GM19463 (cell line): ENCODE data around the gene ASB9.
A peak's percentile ranks its signal among the peaks of the same experiment; 100 is the strongest.
"Not testable (repeated sequence)": the region's sequence is repeated elsewhere in the genome, so short reads cannot be mapped to it uniquely, and the experiment has no call there.

Source experiments
- ATAC-seq: cut with Tn5 transposase; IDR thresholded peaks from one replicate; pipeline ENCODE4 v1.9.1; 2021; ENCODE audit warnings: mild to moderate bottlenecking, moderate library complexity; ENCODE audit not compliant: unreplicated experiment

The ASB9 gene

DNA sequence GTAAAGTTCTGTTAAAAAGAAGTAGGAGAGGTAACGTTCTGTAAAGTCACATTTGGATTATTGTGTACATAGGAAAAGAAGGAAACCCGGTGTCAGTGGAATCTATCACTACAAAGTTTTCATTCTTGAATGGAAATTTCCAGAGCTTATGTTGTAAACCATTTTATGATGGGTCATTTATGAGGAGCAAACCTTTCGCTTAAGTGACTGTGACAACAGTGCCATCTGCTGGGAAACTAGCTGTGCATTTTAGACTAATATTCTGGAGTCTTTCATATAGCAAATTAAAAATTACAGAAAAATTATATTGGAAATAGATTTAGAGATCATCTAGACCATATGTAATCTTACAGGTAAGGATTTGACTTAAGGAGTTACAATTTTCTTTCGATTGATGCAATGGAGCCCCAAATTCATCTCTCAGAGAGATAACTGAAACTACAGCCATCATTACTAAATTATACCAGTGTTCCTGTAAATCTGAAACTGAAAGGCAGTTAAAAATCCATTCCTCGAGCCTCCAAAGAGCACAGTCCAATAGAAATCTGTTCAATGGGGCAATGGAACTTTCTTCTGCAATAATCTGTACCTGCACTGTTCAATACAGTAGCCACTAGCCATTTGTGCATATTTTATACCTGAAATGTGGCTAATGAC is 26.9 kb downstream of the ASB9 start:
- peak; percentile 57 for ATAC-seq

- ATAC-seq = no peak
Observed at GRCh38 chrX:15241301-15241700, 28.6 kb downstream of the ASB9 start.

DNA sequence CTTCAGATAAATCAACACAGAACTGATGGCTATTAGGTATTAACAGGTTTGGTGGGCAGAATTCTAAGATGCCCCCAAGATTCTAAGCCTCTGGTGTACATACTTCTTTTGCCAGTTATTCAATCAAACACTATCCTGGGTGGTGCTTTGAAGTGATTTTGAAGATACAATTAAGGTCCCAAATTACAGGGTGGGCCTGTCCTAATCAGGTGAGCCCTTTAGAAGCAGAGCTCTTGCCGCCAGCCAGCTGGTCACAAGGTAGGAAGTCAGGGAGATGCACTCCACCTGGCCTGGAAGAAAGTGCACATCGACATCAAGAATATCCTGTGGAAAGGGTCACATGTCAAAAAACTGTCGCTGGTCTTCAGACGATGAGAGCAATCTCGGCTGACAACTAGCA is 29.5 kb downstream of the ASB9 start:
- no peak for ATAC-seq

DNA sequence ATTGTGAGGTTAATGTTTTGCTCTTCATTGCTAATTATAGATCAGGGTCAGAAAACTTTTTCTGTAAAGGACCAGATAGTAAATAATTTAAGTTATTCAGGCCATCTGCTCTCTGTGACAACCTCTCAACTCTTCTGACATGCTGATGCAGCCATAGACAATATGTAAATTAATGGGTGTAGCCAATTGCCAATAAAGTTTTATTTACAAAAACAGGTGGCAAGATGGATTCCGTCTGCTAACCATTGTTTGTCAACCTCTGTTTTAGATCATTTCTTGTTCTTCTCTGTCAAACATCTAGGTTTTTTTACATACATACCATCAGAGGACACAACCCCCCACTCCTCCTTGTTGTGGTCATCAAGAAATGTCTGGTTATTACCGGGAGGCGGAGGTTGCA is 33.7 kb downstream of the ASB9 start:
- no peak for ATAC-seq

GRCh38 chrX:15235001-15235400 is 34.9 kb downstream of the ASB9 start:
- ATAC-seq = no peak

DNA sequence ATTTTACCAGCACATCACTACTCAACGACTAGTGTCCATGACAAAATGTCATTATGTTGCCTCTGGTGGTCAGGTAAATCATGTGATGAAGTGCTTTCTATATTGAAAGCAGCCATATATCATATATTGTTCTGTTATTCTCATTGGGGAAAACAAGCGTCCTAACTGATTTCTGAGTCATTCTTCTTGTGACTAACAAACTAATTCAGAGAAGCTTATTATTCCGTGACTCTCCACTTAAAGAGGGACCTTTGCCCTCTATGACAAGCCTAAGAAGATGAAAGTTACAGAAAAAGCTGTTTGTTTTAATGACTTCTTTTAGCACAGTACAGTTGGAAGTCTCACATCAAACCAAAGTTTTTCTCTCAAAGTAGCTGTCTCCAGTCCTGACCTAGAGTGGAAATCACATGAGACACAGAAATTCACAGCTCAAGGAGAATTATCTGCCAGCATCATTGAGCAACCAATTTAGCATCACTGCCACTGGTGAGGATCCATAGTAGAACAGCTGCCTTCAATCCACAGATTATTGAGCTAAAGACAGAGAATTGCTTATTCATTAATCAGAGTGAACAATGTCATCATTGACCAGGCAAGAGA is 36.4 kb downstream of the ASB9 start:
- ATAC-seq = peak; percentile 56

DNA sequence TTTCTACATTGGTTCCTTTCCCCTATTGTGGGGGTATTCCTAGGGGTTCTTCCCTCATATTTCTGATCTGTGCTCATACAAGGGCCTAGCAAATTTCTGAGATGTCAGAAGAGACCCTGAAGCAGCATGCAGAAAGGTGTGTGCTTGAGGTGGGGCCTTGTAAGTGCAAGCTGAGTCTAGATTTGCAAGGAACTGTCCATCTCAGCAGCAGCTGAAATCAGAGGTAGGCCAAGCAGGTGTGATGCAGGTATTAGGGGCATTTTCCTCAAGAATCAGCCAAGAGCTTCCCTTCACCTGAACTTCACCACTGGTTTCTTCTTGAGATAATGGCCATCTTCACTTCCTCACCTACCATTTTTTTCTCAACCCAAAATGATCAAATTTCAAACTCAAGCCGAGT is 45.1 kb downstream of the ASB9 start:
- no peak for ATAC-seq

DNA sequence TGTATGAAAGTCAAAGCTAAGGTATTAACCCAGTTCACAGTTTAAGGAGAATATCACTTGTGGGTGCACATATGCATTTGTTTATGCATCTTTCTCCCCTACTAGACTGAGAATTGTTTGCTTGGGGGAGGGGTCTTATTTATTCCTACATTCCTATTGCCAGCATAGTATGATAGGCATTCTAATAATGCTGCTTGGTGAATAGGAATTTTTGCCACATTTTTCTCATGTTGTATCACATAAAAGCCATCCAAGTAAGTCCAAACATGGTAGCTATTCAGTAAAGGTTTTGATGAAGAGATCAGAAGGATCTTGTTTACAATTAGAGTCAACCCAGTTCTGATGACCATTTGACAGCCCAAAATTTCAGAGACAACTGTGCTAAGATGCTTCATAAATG is 48.6 kb downstream of the ASB9 start:
- no peak for ATAC-seq

- ATAC-seq = no peak
Observed at GRCh38 chrX:15217161-15217560, 52.7 kb downstream of the ASB9 start.

DNA sequence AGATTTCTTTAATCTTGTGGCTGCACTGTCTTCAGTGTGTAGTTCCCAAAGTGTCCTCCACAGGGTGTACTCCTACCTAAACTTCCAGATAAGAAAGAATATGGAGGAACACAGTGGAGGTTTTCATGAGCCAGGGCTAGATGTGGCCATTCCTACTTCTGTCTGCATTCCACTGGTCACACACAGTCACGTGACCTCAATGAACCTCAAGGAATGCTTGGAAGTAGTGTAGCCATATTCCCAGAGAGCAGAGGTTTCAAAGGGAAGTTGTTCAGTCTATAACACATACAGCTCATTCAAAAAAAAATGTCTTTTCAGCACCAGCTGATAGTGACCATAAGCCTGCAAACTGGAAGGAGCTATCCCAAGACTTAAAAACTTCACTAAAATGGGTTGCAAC is 53.6 kb downstream of the ASB9 start:
- ATAC-seq = no peak

GRCh38 chrX:15215366-15215765 is 54.5 kb downstream of the ASB9 start:
- ATAC-seq = no peak

DNA sequence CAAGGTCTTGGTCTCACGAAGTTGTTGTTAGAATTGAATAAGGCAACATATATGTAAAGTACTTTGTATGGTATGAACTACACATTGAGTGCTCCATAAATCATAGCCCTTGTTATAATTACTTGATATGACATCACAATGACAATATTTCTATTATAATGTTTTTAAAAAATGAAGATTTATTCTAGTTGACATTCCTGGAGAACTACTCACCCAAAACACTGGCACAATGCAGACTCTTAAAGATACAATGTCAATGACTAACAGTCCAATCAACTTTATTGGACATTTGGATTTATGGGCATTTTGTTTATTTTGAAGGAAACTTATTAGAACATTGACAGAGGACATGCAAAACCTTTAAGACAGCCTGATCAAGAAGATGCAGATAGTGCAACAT is 55.3 kb downstream of the ASB9 start:
- no peak for ATAC-seq

DNA sequence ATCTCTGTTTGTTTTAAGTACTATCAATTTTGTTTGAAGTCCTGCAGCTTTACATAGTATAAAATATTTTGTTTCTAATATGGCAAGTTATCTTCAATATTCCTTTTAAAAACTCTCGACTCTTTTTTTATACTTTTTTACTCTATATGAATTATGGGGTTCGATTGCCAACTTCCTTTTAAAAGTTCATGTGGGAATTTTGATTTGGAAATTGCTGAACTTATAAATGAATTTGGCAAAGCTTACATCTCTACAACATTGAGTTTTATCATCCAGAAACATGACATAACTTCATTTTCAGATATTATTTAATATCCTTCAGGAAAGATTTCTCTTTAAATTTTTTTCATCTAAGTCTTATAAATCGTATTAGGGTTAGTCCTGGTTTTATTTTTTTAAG is 60.8 kb downstream of the ASB9 start:
- ATAC-seq = no peak

GRCh38 chrX:15207994-15208393 is 61.9 kb downstream of the ASB9 start:
- no peak for ATAC-seq

DNA sequence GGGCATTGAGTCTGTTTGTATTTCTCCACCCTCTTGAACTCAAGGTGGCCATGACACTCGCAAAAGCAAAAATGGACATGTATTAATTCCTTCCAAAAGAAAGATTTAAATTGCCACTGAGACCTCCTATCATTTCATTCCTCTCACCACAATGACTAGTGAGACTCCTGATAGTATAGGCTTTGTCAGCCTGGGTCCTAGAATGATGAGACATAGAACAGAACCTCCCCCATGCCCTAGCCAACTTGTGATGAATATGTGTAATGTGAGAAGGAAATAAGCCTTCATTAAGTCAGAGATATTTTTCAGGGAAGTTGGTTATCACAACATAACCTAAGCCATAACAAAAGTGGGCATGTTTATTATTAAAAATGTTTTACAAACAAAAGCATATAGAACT is 62.5 kb downstream of the ASB9 start:
- ATAC-seq = no peak

- ATAC-seq = no peak
Observed at GRCh38 chrX:15206306-15206705, 63.6 kb downstream of the ASB9 start.

- ATAC-seq = peak; percentile 73
Observed at GRCh38 chrX:15204130-15204751, 65.6 kb downstream of the ASB9 start.

GRCh38 chrX:15203694-15204093 is 66.2 kb downstream of the ASB9 start:
- no peak for ATAC-seq

GRCh38 chrX:15202454-15203177 is 67.3 kb downstream of the ASB9 start:
- peak; percentile 45 for ATAC-seq

GRCh38 chrX:15200871-15201270 is 69.0 kb downstream of the ASB9 start:
- ATAC-seq = no peak

DNA sequence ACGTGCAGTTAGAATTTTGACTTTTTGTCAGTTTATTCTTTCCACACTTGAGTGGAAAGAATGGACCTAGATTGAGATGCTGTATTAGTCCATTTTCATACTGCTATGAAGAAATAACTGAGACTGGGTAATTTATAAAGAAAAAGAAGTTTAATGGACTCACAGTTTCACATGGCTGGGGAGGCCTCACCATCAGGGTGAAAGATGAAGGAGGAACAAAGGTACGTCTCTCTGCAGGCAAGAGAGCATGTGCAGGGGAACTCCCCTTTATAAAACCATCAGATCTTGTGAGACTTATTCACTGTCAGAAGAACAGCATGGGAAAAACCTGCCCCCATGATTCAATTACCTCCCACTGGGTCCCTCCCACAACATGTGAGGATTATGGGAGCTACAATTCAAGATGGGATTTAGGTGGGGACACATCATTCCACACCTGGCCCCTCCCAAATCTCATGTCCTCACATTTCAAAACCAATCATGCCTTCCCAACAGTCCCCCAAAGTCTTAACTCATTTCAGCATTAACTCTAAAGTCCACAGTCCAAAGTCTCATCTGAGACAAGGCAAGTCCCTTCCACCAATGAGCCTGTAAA is 71.2 kb downstream of the ASB9 start:
- not testable (repeated sequence) for ATAC-seq

GRCh38 chrX:15194146-15194545 is 75.7 kb downstream of the ASB9 start:
- no peak for ATAC-seq
